ENCODE measurements around the gene APLN.

The APLN gene

DNA sequence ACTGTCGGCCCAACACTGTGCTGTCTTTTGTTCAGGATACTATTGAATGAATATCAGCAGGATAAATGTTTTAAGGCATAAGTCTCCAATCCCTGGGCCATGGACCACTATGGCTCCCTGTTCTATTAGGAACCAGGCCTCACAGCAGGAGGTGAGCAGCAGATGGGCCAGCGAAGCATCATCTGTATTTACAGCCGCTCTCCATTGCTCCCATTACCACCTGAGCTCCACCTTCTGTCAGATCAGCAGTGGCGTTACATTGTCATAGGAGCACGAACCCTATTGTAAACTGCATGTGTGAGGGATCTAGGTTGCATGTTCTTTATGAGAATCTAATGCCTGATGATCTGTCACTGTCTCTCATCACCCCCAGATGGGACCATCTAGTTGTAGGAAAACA is 3.7 kb upstream of the APLN start:
- no peak overlapping the region for H3K4me3 ChIP-seq (ENCODE audit: control insufficient read depth, low read depth, low read length)
- no peak for DNase-seq (ENCODE audit: low read depth)
- TF ChIP-seq, protein P1, sequence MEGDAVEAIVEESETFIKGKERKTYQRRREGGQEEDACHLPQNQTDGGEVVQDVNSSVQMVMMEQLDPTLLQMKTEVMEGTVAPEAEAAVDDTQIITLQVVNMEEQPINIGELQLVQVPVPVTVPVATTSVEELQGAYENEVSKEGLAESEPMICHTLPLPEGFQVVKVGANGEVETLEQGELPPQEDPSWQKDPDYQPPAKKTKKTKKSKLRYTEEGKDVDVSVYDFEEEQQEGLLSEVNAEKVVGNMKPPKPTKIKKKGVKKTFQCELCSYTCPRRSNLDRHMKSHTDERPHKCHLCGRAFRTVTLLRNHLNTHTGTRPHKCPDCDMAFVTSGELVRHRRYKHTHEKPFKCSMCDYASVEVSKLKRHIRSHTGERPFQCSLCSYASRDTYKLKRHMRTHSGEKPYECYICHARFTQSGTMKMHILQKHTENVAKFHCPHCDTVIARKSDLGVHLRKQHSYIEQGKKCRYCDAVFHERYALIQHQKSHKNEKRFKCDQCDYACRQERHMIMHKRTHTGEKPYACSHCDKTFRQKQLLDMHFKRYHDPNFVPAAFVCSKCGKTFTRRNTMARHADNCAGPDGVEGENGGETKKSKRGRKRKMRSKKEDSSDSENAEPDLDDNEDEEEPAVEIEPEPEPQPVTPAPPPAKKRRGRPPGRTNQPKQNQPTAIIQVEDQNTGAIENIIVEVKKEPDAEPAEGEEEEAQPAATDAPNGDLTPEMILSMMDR (IDR thresholded peaks at IDR 0.05; ENCODE audit: control insufficient read depth, insufficient read depth, low read depth, low read length, missing control alignments): no peak

DNA sequence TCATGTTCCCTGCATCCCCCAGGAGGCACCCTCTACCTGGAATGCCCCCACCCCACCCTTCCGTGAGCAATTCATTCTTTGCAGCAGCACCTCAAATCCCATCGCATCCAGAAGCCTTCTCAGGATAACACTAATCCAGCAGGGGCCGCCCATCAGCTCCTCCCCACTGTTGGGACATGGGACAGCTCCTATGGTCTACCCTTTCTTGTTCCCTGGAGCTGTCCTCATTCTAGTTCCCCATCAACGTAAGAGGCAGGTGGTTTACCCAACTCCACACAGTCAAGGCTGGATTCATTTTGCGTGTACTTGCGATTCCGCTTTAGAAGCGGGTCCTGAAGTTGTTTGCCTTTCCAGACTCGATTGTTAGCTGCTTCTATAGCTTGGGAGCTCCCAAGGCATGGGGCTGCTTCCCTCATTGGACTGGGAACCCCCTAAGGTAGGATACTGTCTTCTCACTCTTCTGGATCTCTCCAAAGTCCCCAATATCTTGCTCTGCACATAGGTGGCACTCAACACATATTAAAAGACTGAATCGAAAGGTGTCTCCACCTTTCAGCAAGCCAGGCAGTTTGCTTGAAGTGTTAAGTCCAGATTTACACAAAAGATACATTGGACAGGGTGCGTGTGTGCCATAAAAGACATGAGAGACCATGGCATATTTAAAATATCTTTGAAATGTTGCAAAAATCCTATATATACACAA is 942 bp upstream of the APLN start:
- no peak overlapping the region for H3K4me3 ChIP-seq (ENCODE audit: control insufficient read depth, low read depth, low read length)
- DNase-seq (ENCODE audit: low read depth): no peak
- TF ChIP-seq, protein P1 (IDR thresholded peaks at IDR 0.05; ENCODE audit: control insufficient read depth, insufficient read depth, low read depth, low read length, missing control alignments): peak; percentile 9

DNA sequence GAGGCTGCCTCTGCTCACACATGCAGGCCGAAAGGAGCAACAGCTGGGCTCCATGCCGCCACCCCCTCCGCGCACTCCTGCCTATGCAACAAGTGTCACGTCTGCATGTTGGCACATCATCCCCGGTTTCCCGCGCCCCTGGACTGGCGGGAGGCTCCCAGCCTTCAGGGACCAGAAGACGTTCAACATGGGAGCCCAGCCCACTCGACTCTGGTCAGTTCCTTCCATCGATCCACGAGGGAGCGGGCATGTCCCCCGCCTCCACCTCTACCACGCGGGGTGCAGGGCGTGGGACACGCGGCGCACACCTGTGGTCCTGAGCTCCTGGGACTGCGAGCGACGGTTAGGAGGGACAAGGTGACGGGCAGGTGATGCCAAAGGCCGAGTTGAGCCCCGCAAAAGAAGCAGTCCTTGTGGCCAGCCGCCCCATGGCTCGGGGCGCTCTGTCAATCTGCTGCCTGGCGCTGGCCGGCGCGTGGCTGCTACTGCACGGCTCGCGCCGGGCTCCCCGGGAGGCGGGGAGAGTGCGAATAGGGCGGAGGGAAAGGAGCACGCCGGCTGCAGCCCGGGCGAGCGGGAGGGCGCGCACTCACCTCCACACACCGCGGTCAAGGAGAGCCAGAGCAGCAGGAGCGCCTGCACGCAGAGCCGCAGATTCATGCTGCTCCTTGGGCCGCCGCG is 645 bp downstream of the APLN start:
- H3K4me3 ChIP-seq (ENCODE audit: control insufficient read depth, low read depth, low read length): peak overlapping the region; percentile 16
- no peak for DNase-seq (ENCODE audit: low read depth)
- TF ChIP-seq, protein P1 (IDR thresholded peaks at IDR 0.05; ENCODE audit: control insufficient read depth, insufficient read depth, low read depth, low read length, missing control alignments): no peak

DNA sequence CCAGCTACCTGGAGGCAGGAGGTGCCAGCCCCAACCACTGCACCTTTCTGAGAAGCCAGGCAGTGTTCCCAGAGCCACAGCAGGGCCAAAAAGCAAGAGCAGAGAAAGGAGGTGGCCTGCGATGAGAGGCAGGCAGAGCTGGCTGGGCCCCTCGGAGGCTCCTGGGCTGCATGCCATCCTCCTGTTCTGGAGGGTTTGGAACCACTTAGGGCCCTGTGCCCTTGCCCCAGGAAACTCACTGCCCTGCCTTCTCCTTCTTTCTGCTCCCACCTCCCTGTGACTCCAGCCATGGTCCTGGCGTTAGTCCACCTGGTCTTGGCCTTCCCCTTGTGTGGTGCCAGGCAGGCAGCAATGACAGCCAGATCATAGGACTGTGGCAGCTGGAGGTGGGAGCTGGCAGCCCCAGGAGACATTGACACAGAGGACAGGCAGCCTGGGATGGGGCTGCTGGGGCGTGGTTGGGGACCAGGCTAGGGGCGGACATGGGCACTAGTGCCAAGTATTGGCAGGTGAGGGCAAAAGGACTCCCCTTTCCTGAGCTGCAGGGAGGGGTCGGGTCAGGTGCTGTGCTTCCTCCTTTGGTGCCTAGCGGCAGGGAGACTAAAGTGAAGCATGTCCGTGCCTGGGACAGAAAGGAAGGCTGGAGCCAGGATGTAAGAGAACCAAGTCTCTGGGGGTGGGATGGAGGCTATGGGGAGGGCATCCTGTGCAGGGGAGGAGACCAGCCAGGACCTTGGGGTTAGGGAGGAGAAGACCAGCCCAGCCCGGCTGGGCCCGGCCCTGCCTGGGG is 1.4 kb downstream of the APLN start:
- TF ChIP-seq, protein P1 (IDR thresholded peaks at IDR 0.05; ENCODE audit: control insufficient read depth, insufficient read depth, low read depth, low read length, missing control alignments): no peak
- no peak overlapping the region for H3K4me3 ChIP-seq (ENCODE audit: control insufficient read depth, low read depth, low read length)
- no peak for DNase-seq (ENCODE audit: low read depth)

DNA sequence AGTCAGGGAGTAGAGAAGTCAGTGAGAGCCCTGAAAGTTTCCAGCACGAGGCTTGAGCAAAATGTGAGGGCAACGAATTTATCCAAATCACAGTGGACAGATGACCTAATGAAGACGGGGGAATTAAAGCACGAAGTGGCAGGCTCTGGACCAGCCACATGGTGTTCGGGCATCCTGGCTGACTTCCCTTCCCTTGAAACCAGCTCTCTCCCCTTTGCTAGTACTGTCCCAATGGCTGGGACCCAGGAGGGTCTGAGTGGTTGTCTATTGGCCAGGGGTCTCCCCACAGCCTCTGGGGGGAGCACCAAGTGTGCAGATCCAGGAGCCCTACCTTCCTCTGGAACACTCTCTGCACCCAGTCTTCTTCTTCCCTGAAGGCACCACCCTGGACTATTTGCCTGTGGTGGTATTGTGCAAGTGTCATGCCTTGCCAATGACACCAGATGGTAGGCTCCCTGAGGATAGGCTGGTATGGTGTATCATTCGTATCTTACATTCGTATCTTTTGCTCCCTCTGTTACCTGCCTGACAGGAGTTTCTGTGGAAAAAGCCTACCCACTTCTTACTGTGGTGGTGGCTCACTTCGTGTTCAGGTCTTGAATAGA is 2.1 kb downstream of the APLN start:
- no peak overlapping the region for H3K4me3 ChIP-seq (ENCODE audit: control insufficient read depth, low read depth, low read length)
- TF ChIP-seq, protein P1 (IDR thresholded peaks at IDR 0.05; ENCODE audit: control insufficient read depth, insufficient read depth, low read depth, low read length, missing control alignments): no peak
- DNase-seq (ENCODE audit: low read depth): no peak

Measured in AG09309 (cell line).